ENCODE measurements around the gene GPATCH2. TPM values are rescaled to one million over a fixed set of nuclear protein-coding genes. Genes with fewer than 3 reads are reported as not detected.

Gene GPATCH2
- polyA plus RNA-seq, 2 donors: 2.3 to 3.0 TPM

DNA sequence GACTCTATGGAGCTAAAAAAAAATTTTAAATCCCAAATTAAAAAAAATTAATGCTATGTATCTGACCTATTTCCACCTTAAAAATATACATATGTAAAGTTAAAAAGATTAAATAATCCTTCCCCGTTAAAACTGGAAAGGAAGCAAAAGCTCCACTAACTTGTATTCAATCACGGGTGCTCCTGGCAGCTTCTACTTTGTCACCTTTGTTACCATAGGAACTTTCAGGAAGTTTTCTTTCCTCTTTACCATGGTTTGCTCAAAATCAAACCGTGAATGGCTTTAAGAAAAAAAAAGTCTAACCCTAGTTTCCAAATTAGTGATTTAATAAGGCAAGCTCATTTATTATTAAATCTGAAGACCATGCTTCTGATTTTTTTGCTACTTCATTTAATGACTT is 3.5 kb downstream of the GPATCH2 start:
- Histone ChIP-seq H3K36me3 (ENCODE audit: control insufficient read depth in 2 of 2, insufficient read depth in 2 of 2, low read length in 1 of 2) (no peaks in the 10 kb centered on the region), H3K27ac (ENCODE audit: low read depth in 2 of 2, low read length in 1 of 2) (no peak overlapping the region), H3K9me3 (ENCODE audit: control insufficient read depth in 2 of 2, insufficient read depth in 1 of 2, low read depth in 1 of 2, low read length in 1 of 2) (no peaks in the 10 kb centered on the region), H3K27me3 (ENCODE audit: control insufficient read depth in 1 of 2, insufficient read depth in 2 of 2, low read length in 2 of 2) (no peaks in the 10 kb centered on the region), H3K4me3 (ENCODE audit: low read depth in 1 of 2, low read length in 2 of 2) (no peak overlapping the region), H3K4me1 (ENCODE audit: control insufficient read depth in 2 of 2, insufficient read depth in 2 of 2, low read length in 1 of 2) (no peaks in the 10 kb centered on the region)
- WGBS, 2 donors: 6 to 17% methylated on average over 3 of the region's 3 CpGs

DNA sequence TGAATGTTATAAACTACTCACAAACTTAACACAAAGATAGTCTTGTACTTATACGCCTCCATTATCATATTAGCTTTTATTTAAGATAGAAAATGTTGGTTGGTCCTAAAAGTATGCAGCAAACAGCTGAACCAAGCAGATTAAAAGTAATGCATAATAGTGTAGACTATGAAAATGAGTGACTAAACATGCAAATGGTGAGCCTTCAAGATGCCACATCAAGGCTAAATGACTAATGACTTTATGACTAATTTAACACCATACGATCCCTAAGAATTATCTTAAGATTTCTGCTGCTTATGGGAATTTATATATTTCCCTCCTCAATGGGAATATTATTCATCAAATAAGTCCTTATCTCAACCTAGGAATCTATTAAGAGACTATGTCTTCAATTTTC is 4.6 kb downstream of the GPATCH2 start:
- H3K36me3 ChIP-seq (ENCODE audit: control insufficient read depth in 2 of 2, insufficient read depth in 2 of 2, low read length in 1 of 2): no peaks in the 10 kb centered on the region
- H3K4me3 ChIP-seq (ENCODE audit: low read depth in 1 of 2, low read length in 2 of 2): no peak overlapping the region
- no peaks in the 10 kb centered on the region for H3K27me3 ChIP-seq (ENCODE audit: control insufficient read depth in 1 of 2, insufficient read depth in 2 of 2, low read length in 2 of 2)
- no peaks in the 10 kb centered on the region for H3K9me3 ChIP-seq (ENCODE audit: control insufficient read depth in 2 of 2, insufficient read depth in 1 of 2, low read depth in 1 of 2, low read length in 1 of 2)
- WGBS, 2 donors: 75 to 80% methylated on average over 2 of the region's 2 CpGs
- H3K27ac ChIP-seq (ENCODE audit: low read depth in 2 of 2, low read length in 1 of 2): no peak overlapping the region
- H3K4me1 ChIP-seq (ENCODE audit: control insufficient read depth in 2 of 2, insufficient read depth in 2 of 2, low read length in 1 of 2): no peaks in the 10 kb centered on the region

GRCh38 chr1:217622042-217622441 is 8.8 kb downstream of the GPATCH2 start:
- no peak overlapping the region for H3K4me3 ChIP-seq (ENCODE audit: low read depth in 1 of 2, low read length in 2 of 2)
- no peak overlapping the region for H3K27ac ChIP-seq (ENCODE audit: low read depth in 2 of 2, low read length in 1 of 2)
- H3K4me1 ChIP-seq (ENCODE audit: control insufficient read depth in 2 of 2, insufficient read depth in 2 of 2, low read length in 1 of 2): no peaks in the 10 kb centered on the region
- H3K27me3 ChIP-seq (ENCODE audit: control insufficient read depth in 1 of 2, insufficient read depth in 2 of 2, low read length in 2 of 2): no peaks in the 10 kb centered on the region
- no peaks in the 10 kb centered on the region for H3K9me3 ChIP-seq (ENCODE audit: control insufficient read depth in 2 of 2, insufficient read depth in 1 of 2, low read depth in 1 of 2, low read length in 1 of 2)
- 88 to 92% methylated on average over 3 of the region's 3 CpGs for WGBS, 2 donors
- no peaks in the 10 kb centered on the region for H3K36me3 ChIP-seq (ENCODE audit: control insufficient read depth in 2 of 2, insufficient read depth in 2 of 2, low read length in 1 of 2)

DNA sequence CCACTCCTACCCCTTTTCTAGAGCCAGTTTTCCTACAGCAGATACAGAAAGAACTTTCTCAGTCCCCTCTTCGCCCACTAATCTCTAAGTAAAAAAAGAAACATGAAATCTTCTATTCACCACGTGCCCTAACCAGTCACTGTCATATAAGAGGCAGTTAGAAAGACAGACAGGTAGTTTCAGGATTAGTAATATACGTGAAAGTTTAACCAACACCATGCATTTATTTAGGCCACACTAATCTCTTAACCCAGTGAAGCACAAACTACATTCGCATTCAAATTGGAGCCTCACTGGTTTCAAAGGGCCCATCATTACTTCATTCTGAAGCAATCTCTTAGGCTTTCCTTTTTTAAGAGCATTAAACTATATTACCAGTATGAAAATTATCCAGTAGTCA is 10.1 kb downstream of the GPATCH2 start:
- Histone ChIP-seq H3K27ac (ENCODE audit: low read depth in 2 of 2, low read length in 1 of 2) (no peak overlapping the region), H3K4me3 (ENCODE audit: low read depth in 1 of 2, low read length in 2 of 2) (no peak overlapping the region), H3K4me1 (ENCODE audit: control insufficient read depth in 2 of 2, insufficient read depth in 2 of 2, low read length in 1 of 2) (no peaks in the 10 kb centered on the region), H3K9me3 (ENCODE audit: control insufficient read depth in 2 of 2, insufficient read depth in 1 of 2, low read depth in 1 of 2, low read length in 1 of 2) (no peaks in the 10 kb centered on the region), H3K36me3 (ENCODE audit: control insufficient read depth in 2 of 2, insufficient read depth in 2 of 2, low read length in 1 of 2) (no peaks in the 10 kb centered on the region), H3K27me3 (ENCODE audit: control insufficient read depth in 1 of 2, insufficient read depth in 2 of 2, low read length in 2 of 2) (no peaks in the 10 kb centered on the region)
- 83 to 84% methylated on average over 4 of the region's 4 CpGs for WGBS, 2 donors

GRCh38 chr1:217617126-217617525 is 13.8 kb downstream of the GPATCH2 start:
- Histone ChIP-seq H3K27ac (ENCODE audit: low read depth in 2 of 2, low read length in 1 of 2) (no peak overlapping the region), H3K4me1 (ENCODE audit: control insufficient read depth in 2 of 2, insufficient read depth in 2 of 2, low read length in 1 of 2) (no peaks in the 10 kb centered on the region), H3K27me3 (ENCODE audit: control insufficient read depth in 1 of 2, insufficient read depth in 2 of 2, low read length in 2 of 2) (no peaks in the 10 kb centered on the region), H3K9me3 (ENCODE audit: control insufficient read depth in 2 of 2, insufficient read depth in 1 of 2, low read depth in 1 of 2, low read length in 1 of 2) (no peaks in the 10 kb centered on the region), H3K4me3 (ENCODE audit: low read depth in 1 of 2, low read length in 2 of 2) (no peak overlapping the region), H3K36me3 (ENCODE audit: control insufficient read depth in 2 of 2, insufficient read depth in 2 of 2, low read length in 1 of 2) (no peaks in the 10 kb centered on the region)
- WGBS, 2 donors: 93 to 94% methylated on average over 1 of the region's 1 CpG

GRCh38 chr1:217614200-217614712 is 16.6 kb downstream of the GPATCH2 start:
- H3K27ac ChIP-seq (ENCODE audit: low read depth in 2 of 2, low read length in 1 of 2): no peak overlapping the region
- no peaks in the 10 kb centered on the region for H3K36me3 ChIP-seq (ENCODE audit: control insufficient read depth in 2 of 2, insufficient read depth in 2 of 2, low read length in 1 of 2)
- no peak overlapping the region for H3K4me3 ChIP-seq (ENCODE audit: low read depth in 1 of 2, low read length in 2 of 2)
- H3K9me3 ChIP-seq (ENCODE audit: control insufficient read depth in 2 of 2, insufficient read depth in 1 of 2, low read depth in 1 of 2, low read length in 1 of 2): no peaks in the 10 kb centered on the region
- H3K4me1 ChIP-seq (ENCODE audit: control insufficient read depth in 2 of 2, insufficient read depth in 2 of 2, low read length in 1 of 2): no peaks in the 10 kb centered on the region
- no peaks in the 10 kb centered on the region for H3K27me3 ChIP-seq (ENCODE audit: control insufficient read depth in 1 of 2, insufficient read depth in 2 of 2, low read length in 2 of 2)
- WGBS, 2 donors: 76 to 78% methylated on average over 3 of the region's 3 CpGs

- H3K27me3 ChIP-seq (ENCODE audit: control insufficient read depth in 1 of 2, insufficient read depth in 2 of 2, low read length in 2 of 2): no peaks in the 10 kb centered on the region
- WGBS, 2 donors: 87 to 95% methylated on average over 1 of the region's 1 CpG
- H3K36me3 ChIP-seq (ENCODE audit: control insufficient read depth in 2 of 2, insufficient read depth in 2 of 2, low read length in 1 of 2): no peaks in the 10 kb centered on the region
- H3K9me3 ChIP-seq (ENCODE audit: control insufficient read depth in 2 of 2, insufficient read depth in 1 of 2, low read depth in 1 of 2, low read length in 1 of 2): no peaks in the 10 kb centered on the region
- H3K4me3 ChIP-seq (ENCODE audit: low read depth in 1 of 2, low read length in 2 of 2): no peak overlapping the region
- no peaks in the 10 kb centered on the region for H3K4me1 ChIP-seq (ENCODE audit: control insufficient read depth in 2 of 2, insufficient read depth in 2 of 2, low read length in 1 of 2)
- no peak overlapping the region for H3K27ac ChIP-seq (ENCODE audit: low read depth in 2 of 2, low read length in 1 of 2)
These were observed 25.5 kb downstream of the GPATCH2 start for GRCh38 chr1:217605390-217605789.

DNA sequence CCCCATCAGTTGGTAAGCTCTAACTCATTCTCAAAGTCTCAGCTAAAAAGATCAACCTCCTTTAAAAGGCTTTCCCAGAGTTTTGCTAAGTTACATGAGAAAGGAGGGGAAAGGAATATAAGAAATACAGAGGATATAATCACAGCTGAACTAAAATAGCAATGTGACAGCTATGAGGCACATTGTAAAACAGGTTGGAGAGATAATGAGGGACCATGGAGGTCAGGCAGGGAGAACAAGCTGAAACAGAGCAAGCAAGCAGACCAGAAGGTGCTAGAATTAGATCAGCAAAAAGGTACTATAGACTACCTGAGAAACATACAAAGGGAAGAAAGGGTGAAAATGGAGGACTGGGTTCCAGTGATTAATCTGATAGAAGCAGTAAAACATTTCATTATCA is 28.5 kb downstream of the GPATCH2 start:
- no peaks in the 10 kb centered on the region for H3K9me3 ChIP-seq (ENCODE audit: control insufficient read depth in 2 of 2, insufficient read depth in 1 of 2, low read depth in 1 of 2, low read length in 1 of 2)
- H3K4me1 ChIP-seq (ENCODE audit: control insufficient read depth in 2 of 2, insufficient read depth in 2 of 2, low read length in 1 of 2): no peaks in the 10 kb centered on the region
- no peaks in the 10 kb centered on the region for H3K27me3 ChIP-seq (ENCODE audit: control insufficient read depth in 1 of 2, insufficient read depth in 2 of 2, low read length in 2 of 2)
- H3K4me3 ChIP-seq (ENCODE audit: low read depth in 1 of 2, low read length in 2 of 2): no peak overlapping the region
- no peaks in the 10 kb centered on the region for H3K36me3 ChIP-seq (ENCODE audit: control insufficient read depth in 2 of 2, insufficient read depth in 2 of 2, low read length in 1 of 2)
- no peak overlapping the region for H3K27ac ChIP-seq (ENCODE audit: low read depth in 2 of 2, low read length in 1 of 2)

DNA sequence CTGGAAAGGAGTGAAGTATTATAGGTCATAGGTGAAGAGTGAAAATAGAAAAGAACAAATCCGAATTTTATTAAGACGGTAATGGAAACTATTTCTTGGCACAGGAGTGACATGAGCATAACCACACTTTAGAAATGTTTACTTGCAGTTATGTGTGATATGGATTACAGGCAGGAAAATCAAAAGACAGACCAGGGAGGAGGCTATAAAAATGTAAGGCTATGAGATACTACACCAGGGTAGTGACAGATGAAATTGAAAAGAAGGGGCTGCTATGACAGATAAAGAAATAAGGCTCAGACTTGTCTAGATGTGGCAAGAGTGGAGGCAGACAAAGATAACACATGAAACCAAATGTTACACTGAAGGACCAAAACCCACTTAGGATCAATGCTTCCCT is 31.7 kb downstream of the GPATCH2 start:
- Histone ChIP-seq H3K9me3 (ENCODE audit: control insufficient read depth in 2 of 2, insufficient read depth in 1 of 2, low read depth in 1 of 2, low read length in 1 of 2) (no peaks in the 10 kb centered on the region), H3K27ac (ENCODE audit: low read depth in 2 of 2, low read length in 1 of 2) (no peak overlapping the region), H3K4me1 (ENCODE audit: control insufficient read depth in 2 of 2, insufficient read depth in 2 of 2, low read length in 1 of 2) (no peaks in the 10 kb centered on the region), H3K27me3 (ENCODE audit: control insufficient read depth in 1 of 2, insufficient read depth in 2 of 2, low read length in 2 of 2) (no peaks in the 10 kb centered on the region), H3K36me3 (ENCODE audit: control insufficient read depth in 2 of 2, insufficient read depth in 2 of 2, low read length in 1 of 2) (no peaks in the 10 kb centered on the region), H3K4me3 (ENCODE audit: low read depth in 1 of 2, low read length in 2 of 2) (no peak overlapping the region)
- WGBS, 2 donors: 67 to 71% methylated on average over 2 of the region's 2 CpGs

DNA sequence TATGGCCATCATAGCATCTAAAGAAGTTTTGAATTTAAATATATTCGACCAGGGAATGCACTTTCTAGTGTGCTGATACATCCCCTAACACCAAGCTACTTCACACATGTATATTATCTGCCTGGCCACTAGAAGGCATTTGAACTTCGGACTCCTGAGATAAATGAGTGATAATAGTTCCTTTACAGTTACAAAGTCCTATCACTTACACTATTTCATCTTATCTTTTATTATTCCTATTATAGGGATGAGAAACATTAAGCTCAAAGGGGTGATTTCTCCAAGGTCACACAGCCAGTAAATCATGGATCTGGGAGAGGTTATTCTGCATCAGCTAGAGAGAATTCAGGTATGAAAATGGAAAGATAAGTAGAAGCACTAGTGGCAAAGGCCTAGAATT is 40.3 kb downstream of the GPATCH2 start:
- Histone ChIP-seq H3K4me1 (ENCODE audit: control insufficient read depth in 2 of 2, insufficient read depth in 2 of 2, low read length in 1 of 2) (no peaks in the 10 kb centered on the region), H3K27ac (ENCODE audit: low read depth in 2 of 2, low read length in 1 of 2) (no peak overlapping the region), H3K9me3 (ENCODE audit: control insufficient read depth in 2 of 2, insufficient read depth in 1 of 2, low read depth in 1 of 2, low read length in 1 of 2) (no peaks in the 10 kb centered on the region), H3K4me3 (ENCODE audit: low read depth in 1 of 2, low read length in 2 of 2) (no peak overlapping the region), H3K27me3 (ENCODE audit: control insufficient read depth in 1 of 2, insufficient read depth in 2 of 2, low read length in 2 of 2) (no peaks in the 10 kb centered on the region), H3K36me3 (ENCODE audit: control insufficient read depth in 2 of 2, insufficient read depth in 2 of 2, low read length in 1 of 2) (no peaks in the 10 kb centered on the region)
- 82 to 93% methylated on average over 2 of the region's 2 CpGs for WGBS, 2 donors
